ENCODE results near the gene TUBA3D. TPM values are rescaled to one million over a fixed set of nuclear protein-coding genes. Genes with fewer than 3 reads are reported as not detected.
"Not testable (repeated sequence)": the region's sequence is repeated elsewhere in the genome, so short reads cannot be mapped to it uniquely, and the experiment has no call there.

TUBA3D gene
- total and polyA plus RNA-seq, 2 experiments from 2014 or later: 0.40 TPM; not detected in 1

GRCh38 chr2:131520526-131520925 is 44.6 kb downstream of the TUBA3D start:
- TF ChIP-seq, protein P1, sequence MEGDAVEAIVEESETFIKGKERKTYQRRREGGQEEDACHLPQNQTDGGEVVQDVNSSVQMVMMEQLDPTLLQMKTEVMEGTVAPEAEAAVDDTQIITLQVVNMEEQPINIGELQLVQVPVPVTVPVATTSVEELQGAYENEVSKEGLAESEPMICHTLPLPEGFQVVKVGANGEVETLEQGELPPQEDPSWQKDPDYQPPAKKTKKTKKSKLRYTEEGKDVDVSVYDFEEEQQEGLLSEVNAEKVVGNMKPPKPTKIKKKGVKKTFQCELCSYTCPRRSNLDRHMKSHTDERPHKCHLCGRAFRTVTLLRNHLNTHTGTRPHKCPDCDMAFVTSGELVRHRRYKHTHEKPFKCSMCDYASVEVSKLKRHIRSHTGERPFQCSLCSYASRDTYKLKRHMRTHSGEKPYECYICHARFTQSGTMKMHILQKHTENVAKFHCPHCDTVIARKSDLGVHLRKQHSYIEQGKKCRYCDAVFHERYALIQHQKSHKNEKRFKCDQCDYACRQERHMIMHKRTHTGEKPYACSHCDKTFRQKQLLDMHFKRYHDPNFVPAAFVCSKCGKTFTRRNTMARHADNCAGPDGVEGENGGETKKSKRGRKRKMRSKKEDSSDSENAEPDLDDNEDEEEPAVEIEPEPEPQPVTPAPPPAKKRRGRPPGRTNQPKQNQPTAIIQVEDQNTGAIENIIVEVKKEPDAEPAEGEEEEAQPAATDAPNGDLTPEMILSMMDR (IDR thresholded peaks at IDR 0.05; ENCODE audit: low read depth, low read length): no peak
- H3K36me3 ChIP-seq: no peaks in the 10 kb centered on the region
- H3K4me3 ChIP-seq: no peak overlapping the region
- H3K27me3 ChIP-seq: no peaks in the 10 kb centered on the region
- no peak overlapping the region for H3K27ac ChIP-seq
- no peak for DNase-seq (ENCODE audit: low read depth in 1 of 2, low spot score in 1 of 2)
- no peaks in the 10 kb centered on the region for H3K4me1 ChIP-seq (ENCODE audit: low read depth)
- H3K9me3 ChIP-seq (ENCODE audit: low read depth): no peaks in the 10 kb centered on the region

DNA sequence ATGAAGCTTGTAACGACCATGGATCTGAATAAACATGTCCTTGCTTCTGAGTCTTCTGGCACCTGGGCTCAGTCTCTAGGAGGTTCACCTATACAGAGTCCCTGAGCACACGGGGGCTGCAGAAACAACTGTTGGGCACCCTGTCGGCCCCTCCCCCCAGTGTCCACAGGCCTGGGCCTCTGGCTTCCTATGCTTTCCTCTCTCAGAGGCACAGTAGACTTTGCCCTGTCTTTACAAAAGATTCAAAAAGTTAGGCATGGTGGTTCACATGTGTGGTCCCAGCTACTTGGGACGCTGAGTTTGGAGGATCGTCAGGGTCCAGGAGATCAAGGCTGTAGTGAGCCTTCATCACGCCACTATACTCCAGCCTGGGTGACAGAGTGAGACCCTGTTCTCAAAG is 45.6 kb downstream of the TUBA3D start:
- not testable (repeated sequence) for H3K9me3 ChIP-seq (ENCODE audit: low read depth); H3K36me3 ChIP-seq; DNase-seq (ENCODE audit: low read depth in 1 of 2, low spot score in 1 of 2); H3K27ac ChIP-seq; H3K4me1 ChIP-seq (ENCODE audit: low read depth); H3K27me3 ChIP-seq; H3K4me3 ChIP-seq

- no peaks in the 10 kb centered on the region for H3K36me3 ChIP-seq
- H3K4me3 ChIP-seq: no peak overlapping the region
- DNase-seq (ENCODE audit: low read depth in 1 of 2, low spot score in 1 of 2): no peak
- TF ChIP-seq, protein P1 (IDR thresholded peaks at IDR 0.05; ENCODE audit: low read depth, low read length): no peak
- H3K4me1 ChIP-seq (ENCODE audit: low read depth): no peaks in the 10 kb centered on the region
- H3K27me3 ChIP-seq: no peaks in the 10 kb centered on the region
- H3K9me3 ChIP-seq (ENCODE audit: low read depth): no peaks in the 10 kb centered on the region
- no peak overlapping the region for H3K27ac ChIP-seq
Observed at GRCh38 chr2:131521961-131522781, 46.3 kb downstream of the TUBA3D start.

GRCh38 chr2:131525256-131525655 is 49.3 kb downstream of the TUBA3D start:
- not testable (repeated sequence) for H3K4me3 ChIP-seq; H3K4me1 ChIP-seq (ENCODE audit: low read depth); DNase-seq (ENCODE audit: low read depth in 1 of 2, low spot score in 1 of 2); H3K27ac ChIP-seq; H3K27me3 ChIP-seq; H3K36me3 ChIP-seq; H3K9me3 ChIP-seq (ENCODE audit: low read depth)

DNA sequence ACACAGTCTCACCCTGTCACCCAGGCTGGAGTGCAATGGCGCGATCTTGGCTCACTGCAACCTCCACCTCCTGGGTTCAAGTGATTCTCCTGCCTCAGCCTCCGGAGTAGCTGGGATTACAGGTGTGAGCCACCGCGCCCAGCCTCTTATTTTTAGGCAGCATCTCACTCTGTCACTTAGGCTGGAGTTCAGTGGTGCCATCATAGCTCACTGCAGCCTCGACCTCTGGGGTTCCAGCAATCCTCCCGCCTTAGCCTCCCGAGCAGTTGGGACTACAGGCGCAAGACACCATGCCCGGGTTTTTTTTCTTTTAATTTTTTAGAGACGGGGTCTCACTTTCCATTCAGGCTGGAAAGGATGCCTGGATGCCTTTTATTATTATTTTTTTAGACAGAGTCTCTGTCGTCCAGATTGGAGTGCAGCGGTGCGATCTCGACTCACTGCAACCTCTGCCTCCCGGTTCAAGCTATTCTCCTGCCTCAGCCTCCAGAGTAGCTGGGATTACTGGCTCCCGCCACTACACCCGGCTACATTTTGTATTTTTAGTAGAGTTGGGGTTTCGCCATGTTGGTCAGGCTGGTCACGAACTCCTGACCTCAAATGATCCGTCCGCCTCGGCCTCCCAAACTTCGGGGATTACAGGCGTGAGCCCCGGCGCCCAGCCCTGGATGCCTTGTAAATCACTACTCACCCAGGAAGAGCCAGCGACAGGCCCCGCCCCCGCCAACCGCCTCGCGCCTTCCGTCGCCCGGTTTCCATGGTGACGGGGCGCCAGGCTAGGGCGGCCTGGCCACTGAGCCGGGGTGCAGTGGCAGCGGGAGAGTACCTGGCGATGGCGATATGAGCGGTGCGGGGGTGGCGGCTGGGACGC is 51.4 kb downstream of the TUBA3D start, which contains the start of gene CCDC74A:
Gene CCDC74A, plus strand, starts transcription at position 758 of the 871 bp plus-strand sequence. Its CDS starts 83 bp downstream, at position 841.
- not testable (repeated sequence) for H3K27ac ChIP-seq; H3K4me1 ChIP-seq (ENCODE audit: low read depth); H3K27me3 ChIP-seq; H3K9me3 ChIP-seq (ENCODE audit: low read depth); H3K36me3 ChIP-seq
- H3K4me3 ChIP-seq: peak within 1 kb of the TSS; percentile 34
- DNase-seq (ENCODE audit: low read depth in 1 of 2, low spot score in 1 of 2): peak; percentile 62

- not testable (repeated sequence) for H3K27ac ChIP-seq; H3K4me1 ChIP-seq (ENCODE audit: low read depth); H3K36me3 ChIP-seq; H3K9me3 ChIP-seq (ENCODE audit: low read depth); H3K4me3 ChIP-seq; H3K27me3 ChIP-seq
- DNase-seq (ENCODE audit: low read depth in 1 of 2, low spot score in 1 of 2): peak in 1 of 2 donors; percentile 12
Observed at GRCh38 chr2:131528981-131529863, 53.3 kb downstream of the TUBA3D start.

DNA sequence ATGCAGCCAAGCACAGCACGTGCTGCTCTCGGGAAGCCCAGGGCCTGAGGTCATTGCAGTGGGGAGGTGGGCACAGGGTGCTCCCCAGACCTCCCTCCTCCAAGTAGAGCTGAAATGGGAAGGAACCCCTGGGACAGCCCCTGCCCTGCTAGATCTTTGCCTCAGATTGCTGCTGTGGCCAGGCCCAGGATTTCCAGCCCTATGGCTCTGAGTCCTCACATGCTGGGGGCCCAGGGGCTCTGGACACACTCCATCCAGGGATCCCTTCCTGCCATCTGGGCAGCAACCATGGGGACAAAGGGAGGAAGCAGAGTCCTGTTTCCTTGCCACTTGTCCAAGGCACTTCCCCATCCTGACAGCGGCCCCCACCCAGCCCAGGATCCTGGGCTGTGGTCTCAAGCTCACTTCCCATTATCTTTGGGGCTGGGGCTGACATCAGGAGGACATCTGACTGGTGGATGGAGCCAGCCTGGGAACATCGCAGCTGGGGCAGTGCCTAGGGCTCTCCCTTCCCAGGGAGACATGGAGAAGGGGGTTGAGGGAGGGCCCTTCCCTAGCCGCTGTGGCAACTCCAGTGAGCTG is 54.0 kb downstream of the TUBA3D start:
- DNase-seq (ENCODE audit: low read depth in 1 of 2, low spot score in 1 of 2); H3K9me3 ChIP-seq (ENCODE audit: low read depth); H3K27ac ChIP-seq; H3K4me3 ChIP-seq; H3K4me1 ChIP-seq (ENCODE audit: low read depth); H3K36me3 ChIP-seq; H3K27me3 ChIP-seq: not testable (repeated sequence)

DNA sequence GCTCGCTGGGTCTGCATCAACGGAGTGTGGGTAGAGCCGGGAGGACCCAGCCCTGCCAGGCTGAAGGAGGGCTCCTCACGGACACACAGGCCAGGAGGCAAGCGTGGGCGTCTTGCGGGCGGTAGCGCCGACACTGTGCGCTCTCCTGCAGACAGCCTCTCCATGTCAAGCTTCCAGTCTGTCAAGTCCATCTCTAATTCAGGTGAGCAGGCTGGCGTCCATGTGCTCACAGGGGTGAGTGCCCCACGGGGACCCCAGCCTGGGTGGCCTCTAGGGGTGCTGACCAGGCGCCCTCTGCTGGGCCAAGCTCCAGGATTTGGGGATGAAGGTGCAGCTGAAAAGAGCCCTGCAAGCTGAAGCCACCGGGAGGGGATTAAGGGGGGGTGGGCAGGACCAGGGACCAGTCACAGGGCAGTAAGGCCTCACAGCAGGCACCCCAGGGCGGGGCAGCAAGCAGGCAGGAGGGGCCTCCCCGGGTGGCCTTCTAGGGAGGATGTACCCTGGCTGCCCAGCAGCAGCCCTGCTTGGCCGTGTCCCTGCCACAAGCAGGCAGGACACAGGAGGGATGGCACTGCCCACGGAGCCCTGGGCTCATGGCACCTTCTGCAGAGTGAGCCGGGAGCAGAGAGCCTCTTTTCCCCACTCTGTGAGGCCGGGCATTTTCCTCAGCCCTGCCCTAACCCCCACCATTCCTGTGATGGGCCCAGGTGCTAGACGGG is 54.9 kb downstream of the TUBA3D start:
- DNase-seq (ENCODE audit: low read depth in 1 of 2, low spot score in 1 of 2): not testable (repeated sequence)

GRCh38 chr2:131531547-131532185 is 55.7 kb downstream of the TUBA3D start:
- H3K27me3 ChIP-seq; H3K4me3 ChIP-seq; H3K9me3 ChIP-seq (ENCODE audit: low read depth); H3K27ac ChIP-seq; H3K36me3 ChIP-seq; H3K4me1 ChIP-seq (ENCODE audit: low read depth); DNase-seq (ENCODE audit: low read depth in 1 of 2, low spot score in 1 of 2): not testable (repeated sequence)

More for the DNA sequence above, 54.9 kb downstream of the TUBA3D start:
- H3K4me3 ChIP-seq; H3K36me3 ChIP-seq; H3K4me1 ChIP-seq (ENCODE audit: low read depth); H3K9me3 ChIP-seq (ENCODE audit: low read depth); H3K27ac ChIP-seq; H3K27me3 ChIP-seq: not testable (repeated sequence)

Measured in cardiac muscle cell (in vitro differentiated cells and primary cell).